Measurements from ENCODE around the gene HCLS1. TPM values are rescaled to one million over a fixed set of nuclear protein-coding genes. Genes with fewer than 3 reads are reported as not detected.

The HCLS1 gene
- polyA plus RNA-seq, 6 donors from 2014 or later: 367 to 548 (median 469) TPM

Other genes with a start within 250 kb of the HCLS1 start
- gene POLQ, start 114.9 kb downstream of the HCLS1 start, polyA plus RNA-seq (ENCODE audit: low read depth in 6 of 6): under 1 TPM in 3 of 6 donors, not detected in 3; 0.09 to 0.28 (median 0.12) TPM
- not detected for gene ARGFX, start 93.0 kb downstream of the HCLS1 start, polyA plus RNA-seq (ENCODE audit: low read depth in 6 of 6)
- under 1 TPM in 3 of 6 donors, not detected in 3; 0.04 to 0.17 (median 0.11) TPM for gene FBXO40, start 67.5 kb downstream of the HCLS1 start, polyA plus RNA-seq (ENCODE audit: low read depth in 6 of 6)
- gene GOLGB1, start 88.8 kb upstream of the HCLS1 start, polyA plus RNA-seq (ENCODE audit: low read depth in 6 of 6): 10 to 100 TPM in 1 of 6 donors, 1 to 10 TPM in 5; 1.2 to 10.6 (median 5.8) TPM
- gene IQCB1, start 174.2 kb upstream of the HCLS1 start, polyA plus RNA-seq (ENCODE audit: low read depth in 6 of 6): 10 to 100 TPM; 40.4 to 53.9 (median 46.7) TPM
- 100 to 1,000 TPM; 431 to 811 (median 611) TPM for gene EAF2, start 174.3 kb upstream of the HCLS1 start, polyA plus RNA-seq (ENCODE audit: low read depth in 6 of 6)
- 1 to 10 TPM in 5 of 6 donors, not detected in 1; 1.1 to 4.6 (median 3.0) TPM for gene SLC15A2, start 233.5 kb upstream of the HCLS1 start, polyA plus RNA-seq (ENCODE audit: low read depth in 6 of 6)